Mesenchymal stem cell (in vitro differentiated cells and primary cell): ENCODE results near the gene DCAF7.

Experiments used
- DNase-seq: peaks from one replicate; pipeline ENCODE4 v3.0.0-alpha.2; 2013
- H2AFZ ChIP-seq: one replicate; pipeline ENCODE4 v1.6.1; 2013; ENCODE audit warnings: low read depth, mild to moderate bottlenecking, control low read depth, inconsistent platforms, low read length, moderate library complexity
- H2AK5ac ChIP-seq: 2 replicates; pipeline ENCODE4 v1.6.1; 2013; ENCODE audit warnings: low read length, moderate library complexity, mild to moderate bottlenecking, inconsistent platforms; ENCODE audit not compliant: severe bottlenecking
- H2BK120ac ChIP-seq: one replicate; pipeline ENCODE4 v1.6.1; 2013; ENCODE audit warnings: low read depth, mild to moderate bottlenecking, inconsistent platforms, low read length, moderate library complexity
- H2BK12ac ChIP-seq, 2 experiments: one replicate each; pipeline ENCODE4 v1.6.1; 2013; ENCODE audit warnings: inconsistent platforms in 2 of 2, low read length in 2 of 2, mild to moderate bottlenecking in 2 of 2, moderate library complexity in 2 of 2, control low read depth in 1 of 2
- H2BK15ac ChIP-seq: one replicate; pipeline ENCODE4 v1.6.1; 2013; ENCODE audit warnings: mild to moderate bottlenecking, low read depth, inconsistent platforms; ENCODE audit not compliant: poor library complexity, severe bottlenecking
- H2BK5ac ChIP-seq: 2 replicates; pipeline ENCODE4 v1.6.1; 2013; ENCODE audit warnings: low read depth, mild to moderate bottlenecking, low read length, control low read depth, inconsistent platforms; ENCODE audit not compliant: poor library complexity, severe bottlenecking
- H3K14ac ChIP-seq, 2 experiments: one replicate each; pipeline ENCODE4 v1.6.1; 2013; ENCODE audit warnings: inconsistent platforms in 2 of 2, low read length in 2 of 2, control low read depth in 1 of 2, mild to moderate bottlenecking in 1 of 2, moderate library complexity in 1 of 2
- H3K18ac ChIP-seq, 2 experiments: one replicate each; pipeline ENCODE4 v1.6.1; 2013; ENCODE audit warnings: inconsistent platforms in 2 of 2, low read length in 2 of 2, control low read depth in 1 of 2, low read depth in 1 of 2, mild to moderate bottlenecking in 1 of 2
- H3K23ac ChIP-seq, 2 experiments: one replicate each; pipeline ENCODE4 v1.6.1; 2013; ENCODE audit warnings: inconsistent platforms in 2 of 2, low read length in 2 of 2, mild to moderate bottlenecking in 2 of 2, moderate library complexity in 2 of 2, control low read depth in 1 of 2
- H3K27ac ChIP-seq: 2 replicates; pipeline ENCODE4 v1.5.1; 2013; ENCODE audit warnings: mild to moderate bottlenecking, moderate library complexity, low read length, control low read depth, inconsistent platforms; ENCODE audit not compliant: poor library complexity, severe bottlenecking
- H3K27me3 ChIP-seq, 2 experiments: 2 replicates each; pipeline versions ENCODE4 v1.6.1 to v1.7.0; 2013; ENCODE audit warnings: low read length in 2 of 2, mild to moderate bottlenecking in 2 of 2, moderate library complexity in 2 of 2, control low read depth in 1 of 2, inconsistent platforms in 1 of 2; ENCODE audit not compliant: control insufficient read depth in 1 of 2, insufficient read depth in 1 of 2
- H3K36me3 ChIP-seq, 2 experiments: 2 replicates each; pipeline versions ENCODE4 v1.6.1 to v1.7.0; 2013; ENCODE audit warnings: low read length in 2 of 2, control low read depth in 1 of 2, inconsistent platforms in 1 of 2, low read depth in 1 of 2, mild to moderate bottlenecking in 1 of 2; ENCODE audit not compliant: insufficient read depth in 2 of 2, control insufficient read depth in 1 of 2
- H3K4ac ChIP-seq, 2 experiments: one replicate each; pipeline ENCODE4 v1.6.1; 2013; ENCODE audit warnings: inconsistent platforms in 2 of 2, low read length in 2 of 2, mild to moderate bottlenecking in 2 of 2, moderate library complexity in 2 of 2, control low read depth in 1 of 2, low read depth in 1 of 2
- H3K4me1 ChIP-seq: 2 replicates; pipeline ENCODE4 v1.6.1; 2013; ENCODE audit warnings: low read depth, low read length, control low read depth; ENCODE audit not compliant: control insufficient read depth, insufficient read depth
- H3K4me2 ChIP-seq: 2 replicates; pipeline ENCODE4 v1.6.1; 2013; ENCODE audit warnings: low read length, mild to moderate bottlenecking, inconsistent platforms; ENCODE audit not compliant: poor library complexity, severe bottlenecking
- H3K4me3 ChIP-seq, 2 experiments: 2 replicates each; pipeline versions ENCODE4 v1.5.1 to v1.7.0; 2013; ENCODE audit warnings: low read length in 2 of 2, mild to moderate bottlenecking in 2 of 2, control low read depth in 1 of 2, low read depth in 1 of 2; ENCODE audit not compliant: insufficient read depth in 1 of 2
- H3K79me1 ChIP-seq: replicated peaks from 2 replicates; pipeline ENCODE4 v1.6.1; 2013; ENCODE audit warnings: mild to moderate bottlenecking, control low read depth, low read length, inconsistent platforms; ENCODE audit not compliant: poor library complexity, severe bottlenecking
- H3K9ac ChIP-seq: 2 replicates; pipeline ENCODE4 v1.7.0; 2013; ENCODE audit warnings: mild to moderate bottlenecking, low read length, moderate library complexity
- H3K9me3 ChIP-seq: 2 replicates; pipeline ENCODE4 v1.7.0; 2013; ENCODE audit warnings: mild to moderate bottlenecking, low read length; ENCODE audit not compliant: control insufficient read depth
- H4K8ac ChIP-seq: one replicate; pipeline ENCODE4 v1.6.1; 2013; ENCODE audit warnings: inconsistent platforms, mild to moderate bottlenecking, low read length, moderate library complexity
- H4K91ac ChIP-seq: one replicate; pipeline ENCODE4 v1.6.1; 2013; ENCODE audit warnings: mild to moderate bottlenecking, low read length, inconsistent platforms
- WGBS: methylation state at CpG from one replicate; pipeline ENCODE4 v1.1.7; 2013; ENCODE audit warnings: mixed read lengths; 5-methylcytosine and 5-hydroxymethylcytosine counted together

Gene DCAF7

DNA sequence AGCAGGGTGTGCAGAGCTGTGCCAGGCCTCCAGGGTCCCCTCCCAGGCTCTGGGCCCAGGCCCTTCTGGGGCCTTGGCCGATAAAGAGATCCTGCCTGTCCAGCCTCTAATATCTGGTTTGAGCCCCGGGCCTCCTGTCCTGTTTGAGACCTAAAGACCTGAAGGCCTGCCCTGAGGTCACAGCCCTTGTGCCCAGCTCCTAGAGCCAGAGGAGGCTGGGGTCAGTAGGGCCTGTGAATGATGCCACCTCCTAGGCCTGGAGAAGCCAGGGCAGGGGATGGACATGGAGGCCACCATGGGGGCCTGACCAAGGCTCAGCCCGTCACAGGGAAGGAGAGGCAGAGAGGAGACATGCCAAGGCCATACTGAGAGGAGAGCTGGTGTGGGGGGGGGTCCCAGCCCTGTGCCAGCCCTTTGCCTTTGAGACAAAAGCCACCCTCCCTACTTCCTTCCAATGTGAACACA is 19.7 kb upstream of the DCAF7 start:
- Histone ChIP-seq H3K4me3 (no peak overlapping the region), H3K9me3 (no peaks in the 10 kb centered on the region), H3K23ac (no peak overlapping the region), H2AFZ (no peak overlapping the region), H3K14ac (no peak overlapping the region), H3K36me3 (no peaks in the 10 kb centered on the region), H4K91ac (no peak overlapping the region), H2BK15ac (peak overlapping the region; percentile 12), H3K4me2 (no peak overlapping the region), H3K9ac (no peak overlapping the region), H3K4me1 (no peaks in the 10 kb centered on the region), H2BK120ac (no peak overlapping the region), H3K27ac (no peak overlapping the region), H3K18ac (no peak overlapping the region), H3K4ac (no peak overlapping the region), H2BK5ac (no peak overlapping the region), H2AK5ac (no peak overlapping the region), H2BK12ac (no peak overlapping the region), H4K8ac (no peak overlapping the region), H3K79me1 (no peaks in the 10 kb centered on the region), H3K27me3 (peaks cover 32 to 62% of the 10 kb centered on the region in 2 experiments)
- DNase-seq = no peak
- WGBS = 81% methylated on average over 3 of the region's 3 CpGs

DNA sequence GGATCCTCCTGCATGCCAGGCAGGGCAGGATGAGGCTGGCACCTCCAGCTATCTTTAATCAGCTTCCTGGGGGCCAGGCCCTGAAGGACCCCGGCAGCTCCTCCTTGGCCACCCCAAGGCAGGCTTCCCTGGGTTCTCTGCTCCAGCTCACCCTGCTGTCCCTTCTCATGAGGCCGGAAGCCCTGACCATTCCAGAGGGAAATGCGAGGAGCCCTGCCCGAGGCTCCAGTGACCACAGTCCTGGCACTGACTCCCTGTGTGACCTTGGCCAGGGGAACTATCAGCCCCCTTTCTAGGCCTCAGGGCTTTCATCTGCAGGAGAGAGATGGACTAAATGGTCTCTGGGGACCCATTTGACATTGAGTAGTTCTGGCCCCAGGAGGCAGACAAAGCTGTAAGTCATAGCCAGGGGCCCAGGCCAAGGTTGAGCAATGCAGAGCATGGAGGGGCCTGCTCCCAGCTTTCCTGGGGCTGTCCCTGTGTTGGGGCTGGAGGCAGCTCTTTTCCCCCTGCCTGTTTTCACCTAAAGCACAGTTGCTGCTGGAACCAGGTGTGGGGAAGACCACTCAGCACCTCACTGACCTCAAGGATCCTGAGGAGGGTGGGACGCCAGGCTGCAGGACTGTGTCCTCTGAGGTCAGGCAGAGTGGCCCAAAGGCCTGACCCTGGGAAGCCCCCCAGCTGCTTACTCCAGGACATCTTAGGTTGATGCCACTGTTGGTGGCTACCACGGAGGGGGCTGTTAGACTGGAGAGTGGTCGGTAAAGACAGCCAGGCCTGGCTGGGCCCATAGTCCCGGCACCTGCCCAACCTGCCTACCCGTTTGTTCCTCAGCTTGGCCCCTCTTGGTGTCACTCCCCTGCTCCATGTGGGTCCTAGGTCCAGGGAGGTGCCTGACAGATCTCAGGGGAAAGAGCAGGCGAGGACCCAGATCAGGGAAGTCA is 19.0 kb upstream of the DCAF7 start:
- peak overlapping the region; percentile 12 for H2BK15ac ChIP-seq
- H3K36me3 ChIP-seq = no peaks in the 10 kb centered on the region
- H3K9ac ChIP-seq = no peak overlapping the region
- no peaks in the 10 kb centered on the region for H3K4me1 ChIP-seq
- no peak overlapping the region for H3K4ac ChIP-seq
- H2BK12ac ChIP-seq = no peak overlapping the region
- H3K14ac ChIP-seq = no peak overlapping the region
- no peak overlapping the region for H3K23ac ChIP-seq
- H2BK5ac ChIP-seq = no peak overlapping the region
- no peak overlapping the region for H3K4me2 ChIP-seq
- no peak overlapping the region for H3K18ac ChIP-seq
- peaks cover 27 to 55% of the 10 kb centered on the region in 2 experiments for H3K27me3 ChIP-seq
- H3K27ac ChIP-seq = no peak overlapping the region
- H2BK120ac ChIP-seq = no peak overlapping the region
- H2AFZ ChIP-seq = no peak overlapping the region
- H3K79me1 ChIP-seq = no peaks in the 10 kb centered on the region
- H3K4me3 ChIP-seq = no peak overlapping the region
- no peak overlapping the region for H4K91ac ChIP-seq
- H2AK5ac ChIP-seq = no peak overlapping the region
- no peaks in the 10 kb centered on the region for H3K9me3 ChIP-seq
- no peak for DNase-seq
- no peak overlapping the region for H4K8ac ChIP-seq
- WGBS = 83% methylated on average over 10 of the region's 10 CpGs

DNA sequence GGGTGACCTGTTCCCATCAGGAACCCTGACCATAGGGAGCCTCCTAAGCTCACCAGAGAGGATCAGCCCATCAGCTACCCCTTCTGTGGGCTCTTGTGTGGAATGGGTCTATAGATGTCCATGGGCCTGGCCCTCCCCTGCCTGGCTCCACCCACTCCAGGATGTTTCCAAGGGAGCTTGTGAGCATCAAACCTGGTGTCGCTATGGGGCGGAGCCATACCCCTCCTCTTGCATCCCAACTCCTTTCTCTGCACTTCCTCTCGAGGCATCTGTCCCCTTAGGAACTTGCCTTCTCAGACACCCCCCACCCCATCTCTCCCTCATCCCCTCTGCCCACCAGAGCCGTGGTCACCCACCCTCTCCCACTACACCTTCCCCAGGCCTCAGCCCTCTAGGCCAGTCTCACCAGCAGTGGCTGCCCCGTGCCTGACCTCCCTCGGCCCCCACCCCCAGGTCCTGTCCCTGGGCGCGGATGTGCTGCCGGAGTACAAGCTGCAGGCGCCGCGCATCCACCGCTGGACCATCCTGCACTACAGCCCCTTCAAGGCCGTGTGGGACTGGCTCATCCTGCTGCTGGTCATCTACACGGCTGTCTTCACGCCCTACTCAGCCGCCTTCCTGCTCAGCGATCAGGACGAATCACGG is 16.7 kb upstream of the DCAF7 start:
- no peak overlapping the region for H2BK12ac ChIP-seq
- H2BK15ac ChIP-seq = no peak overlapping the region
- H3K14ac ChIP-seq = no peak overlapping the region
- DNase-seq = no peak
- WGBS = 90% methylated on average over 20 of the region's 20 CpGs
- no peak overlapping the region for H3K4ac ChIP-seq
- H2BK120ac ChIP-seq = no peak overlapping the region
- H3K23ac ChIP-seq = no peak overlapping the region
- no peak overlapping the region for H3K4me2 ChIP-seq
- H3K9me3 ChIP-seq = no peaks in the 10 kb centered on the region
- H3K4me3 ChIP-seq = no peak overlapping the region
- H3K27ac ChIP-seq = no peak overlapping the region
- no peaks in the 10 kb centered on the region for H3K36me3 ChIP-seq
- no peak overlapping the region for H2AFZ ChIP-seq
- H2AK5ac ChIP-seq = no peak overlapping the region
- no peak overlapping the region for H3K9ac ChIP-seq
- H2BK5ac ChIP-seq = no peak overlapping the region
- H3K18ac ChIP-seq = no peak overlapping the region
- peaks cover 7 to 50% of the 10 kb centered on the region in 2 experiments for H3K27me3 ChIP-seq
- H3K4me1 ChIP-seq = peaks cover 3% of the 10 kb centered on the region
- no peak overlapping the region for H4K91ac ChIP-seq
- H4K8ac ChIP-seq = no peak overlapping the region
- H3K79me1 ChIP-seq = no peaks in the 10 kb centered on the region

DNA sequence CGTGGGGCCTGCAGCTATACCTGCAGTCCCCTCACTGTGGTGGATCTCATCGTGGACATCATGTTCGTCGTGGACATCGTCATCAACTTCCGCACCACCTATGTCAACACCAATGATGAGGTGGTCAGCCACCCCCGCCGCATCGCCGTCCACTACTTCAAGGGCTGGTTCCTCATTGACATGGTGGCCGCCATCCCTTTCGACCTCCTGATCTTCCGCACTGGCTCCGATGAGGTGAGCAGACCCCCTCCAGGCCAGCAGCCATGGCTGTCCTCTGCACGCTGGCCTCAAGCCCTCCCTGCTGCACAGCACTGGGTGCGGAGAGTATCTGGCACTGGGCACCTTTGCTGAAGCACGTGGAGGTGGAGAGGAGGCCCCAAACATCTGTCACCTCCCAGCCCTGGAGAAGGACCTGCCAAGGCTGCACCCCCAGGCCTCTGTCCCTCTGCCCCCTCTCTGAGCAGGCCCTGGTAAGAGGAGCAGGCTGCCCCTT is 16.2 kb upstream of the DCAF7 start:
- no peaks in the 10 kb centered on the region for H3K9me3 ChIP-seq
- no peak overlapping the region for H3K4ac ChIP-seq
- WGBS = 92% methylated on average over 17 of the region's 17 CpGs
- H3K27ac ChIP-seq = no peak overlapping the region
- H2BK15ac ChIP-seq = no peak overlapping the region
- no peaks in the 10 kb centered on the region for H3K79me1 ChIP-seq
- H4K8ac ChIP-seq = no peak overlapping the region
- no peak for DNase-seq
- no peak overlapping the region for H2AK5ac ChIP-seq
- H3K18ac ChIP-seq = no peak overlapping the region
- H3K9ac ChIP-seq = no peak overlapping the region
- no peak overlapping the region for H2BK120ac ChIP-seq
- no peak overlapping the region for H3K4me2 ChIP-seq
- no peak overlapping the region for H3K23ac ChIP-seq
- H4K91ac ChIP-seq = no peak overlapping the region
- H3K27me3 ChIP-seq = peaks cover 13 to 56% of the 10 kb centered on the region in 2 experiments
- no peak overlapping the region for H3K4me3 ChIP-seq
- no peak overlapping the region for H2AFZ ChIP-seq
- no peak overlapping the region for H2BK5ac ChIP-seq
- H3K4me1 ChIP-seq = peaks cover 3% of the 10 kb centered on the region
- no peaks in the 10 kb centered on the region for H3K36me3 ChIP-seq
- no peak overlapping the region for H2BK12ac ChIP-seq
- no peak overlapping the region for H3K14ac ChIP-seq
